Measurements from ENCODE around the gene IL17C.

- TF ChIP-seq EGR1 (IDR thresholded peaks at IDR 0.05; ENCODE audit: low read depth in 2 of 2), result no peak
- TF ChIP-seq RAD21 (IDR thresholded peaks at IDR 0.05), result no peak
- peak in 1 of 2 donors; percentile 18 for TF ChIP-seq HNF4A (conservative IDR thresholded peaks at IDR 0.05)
These were observed 32.9 kb upstream of the IL17C start for GRCh38 chr16:88605186-88606147.
